ENCODE measurements around the gene TEDC1. TPM values are rescaled to one million over a fixed set of nuclear protein-coding genes. Genes with fewer than 3 reads are reported as not detected.

Gene TEDC1
- total RNA-seq, 1 experiment from 2014 or later = 17.9 TPM

- peak overlapping the region; percentile 59 for H3K4me3 Mint-ChIP-seq
- H3K27ac Mint-ChIP-seq = no peak overlapping the region
- POLR2A ChIA-PET = interaction anchor here (0.6 to 1.7 kb wide), 2 partner anchors 9 to 119 kb away, joined by 5 to 10 read pairs; no protein-coding TSS in a partner anchor
- DNase-seq (ENCODE audit: low spot score) (peak; percentile 85), ATAC-seq (peak; percentile 9)
- H3K36me3 Mint-ChIP-seq = no peaks in the 10 kb centered on the region
- peak; percentile 45 for TF ChIP-seq SP1 (CRISPR knock-in tag; conservative IDR thresholded peaks at IDR 0.05)
- TF ChIP-seq MLX (CRISPR knock-in tag; IDR thresholded peaks at IDR 0.05) = no peak
- TF ChIP-seq ZNF423 (CRISPR knock-in tag; IDR thresholded peaks at IDR 0.05) = 0 out of 2 replicates have a peak, but pooled peaks have one; percentile 1
- TF ChIP-seq CTCF (IDR thresholded peaks at IDR 0.05) = no peak
- peak; percentile 51; the same call in 1 of the 2 replicates for TF ChIP-seq ETV6 (CRISPR knock-in tag; IDR thresholded peaks at IDR 0.05)
- TF ChIP-seq MAX (CRISPR knock-in tag; IDR thresholded peaks at IDR 0.05) = peak; percentile 30; the same call in 1 of the 2 replicates
- H3K9me3 Mint-ChIP-seq = no peaks in the 10 kb centered on the region
- H3K4me1 Mint-ChIP-seq = peaks cover 4% of the 10 kb centered on the region
- H3K27me3 Mint-ChIP-seq (ENCODE audit: low read depth) = peaks cover 49% of the 10 kb centered on the region
- CTCF ChIA-PET = interaction anchor here (0.6 to 3.4 kb wide), 25 partner anchors 8 to 335 kb away, joined by 3 to 93 read pairs (median 7); partner anchors contain the start of gene BRF1
Observed at GRCh38 chr14:105489542-105490266, 1.3 kb upstream of the TEDC1 start.

GRCh38 chr14:105490267-105490571 is 827 bp upstream of the TEDC1 start:
- no peak overlapping the region for H3K4me3 Mint-ChIP-seq
- H3K36me3 Mint-ChIP-seq = no peaks in the 10 kb centered on the region
- ChIA-PET POLR2A (interaction anchor here (1.7 kb wide), 1 partner anchor 9 kb away, joined by 10 read pairs; no protein-coding TSS in a partner anchor), CTCF (interaction anchor here (0.6 to 3.4 kb wide), 26 partner anchors 9 to 335 kb away, joined by 3 to 93 read pairs (median 6); partner anchors contain the start of gene BRF1)
- peaks cover 43% of the 10 kb centered on the region for H3K27me3 Mint-ChIP-seq (ENCODE audit: low read depth)
- no peak overlapping the region for H3K27ac Mint-ChIP-seq
- 0 out of 2 replicates have a peak, but pooled peaks have one; percentile 4 for TF ChIP-seq CREM (CRISPR knock-in tag; IDR thresholded peaks at IDR 0.05)
- TF ChIP-seq TCF7 (CRISPR knock-in tag; IDR thresholded peaks at IDR 0.05; ENCODE audit: low read depth) = no peak
- H3K9me3 Mint-ChIP-seq = no peaks in the 10 kb centered on the region
- H3K4me1 Mint-ChIP-seq = peaks cover 4% of the 10 kb centered on the region
- no peak for DNase-seq (ENCODE audit: low spot score)
- no peak for ATAC-seq

- H3K36me3 Mint-ChIP-seq = no peaks in the 10 kb centered on the region
- ChIA-PET CTCF (interaction anchor here (0.7 to 3.4 kb wide), 9 partner anchors 11 to 401 kb away, joined by 3 to 49 read pairs (median 4); partner anchors contain the start of gene TMEM121), POLR2A (interaction anchor here (1.0 kb wide), 1 partner anchor 10 kb away, joined by 3 read pairs; no protein-coding TSS in a partner anchor)
- H3K4me3 Mint-ChIP-seq = peak overlapping the region; percentile 71
- TF ChIP-seq CREM (CRISPR knock-in tag; IDR thresholded peaks at IDR 0.05) (no peak), PRDM15 (CRISPR knock-in tag; IDR thresholded peaks at IDR 0.05) (no peak), JUN (CRISPR knock-in tag; IDR thresholded peaks at IDR 0.05) (0 out of 2 replicates have a peak, but pooled peaks have one; percentile 26), ATF3 (CRISPR knock-in tag; conservative IDR thresholded peaks at IDR 0.05) (no peak), EMX1 (CRISPR knock-in tag; IDR thresholded peaks at IDR 0.05) (no peak), ATF6 (CRISPR knock-in tag; IDR thresholded peaks at IDR 0.05) (no peak)
- H3K27me3 Mint-ChIP-seq (ENCODE audit: low read depth) = peaks cover 31% of the 10 kb centered on the region
- H3K9me3 Mint-ChIP-seq = no peaks in the 10 kb centered on the region
- peaks cover 4% of the 10 kb centered on the region for H3K4me1 Mint-ChIP-seq
- H3K27ac Mint-ChIP-seq = no peak overlapping the region; the same call in 1 of the 2 replicates
- ATAC-seq = peak; percentile 16
- DNase-seq (ENCODE audit: low spot score) = peak; percentile 90
Observed at GRCh38 chr14:105491366-105491973, 424 bp downstream of the TEDC1 start.
